ENCODE measurements around the gene IQSEC3.
A peak's percentile ranks its signal among the peaks of the same experiment; 100 is the strongest.

The IQSEC3 gene

DNA sequence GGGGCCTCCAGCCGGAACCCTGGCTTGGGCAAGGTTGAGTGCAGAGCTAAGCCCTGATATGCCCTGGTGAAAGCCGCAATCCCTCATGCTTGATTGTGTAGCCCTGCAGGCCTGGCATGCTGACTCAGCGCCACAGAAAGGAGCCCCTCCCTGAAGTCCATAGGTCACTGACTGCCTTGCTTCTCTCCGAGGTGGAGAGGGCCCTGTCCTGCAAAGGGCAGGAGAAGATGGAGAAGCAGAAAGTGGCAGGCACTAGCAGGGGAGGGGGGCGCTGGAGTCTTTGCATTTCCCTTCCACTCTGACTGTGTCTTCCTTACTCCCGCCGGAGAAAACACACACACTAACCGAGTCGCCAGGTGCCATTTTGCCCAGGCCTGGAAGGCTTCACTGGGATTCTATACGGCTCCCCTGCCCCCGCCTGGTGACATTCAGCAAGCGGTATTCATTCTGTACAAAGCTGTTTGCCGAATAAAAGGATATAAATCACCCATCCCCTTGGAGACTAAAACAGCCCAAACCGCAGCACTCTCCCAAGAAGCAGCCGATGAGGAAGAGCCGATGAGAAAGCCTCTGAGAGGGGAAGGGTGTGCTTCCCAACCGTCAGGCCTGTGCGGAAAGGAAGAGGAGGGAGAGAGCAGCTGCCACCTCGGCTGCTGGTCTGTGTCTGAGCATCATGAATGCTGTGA, 77.5 kb downstream of the IQSEC3 start:
- Histone ChIP-seq H3K4me2 (no peak overlapping the region), H3K4me1 (0 out of 2 replicates have a peak, but pooled peaks cover 7% of the 10 kb centered on the region), H3K27ac (no peak overlapping the region), H3K36me3 (no peaks in the 10 kb centered on the region), H3K27me3 (no peaks in the 10 kb centered on the region), H3K4me3 (no peak overlapping the region), H3K9me3 (no peaks in the 10 kb centered on the region), H3K9ac (no peak overlapping the region), H4K20me1 (no peaks in the 10 kb centered on the region)
- no peak for TF ChIP-seq Cebpa-rat (IDR thresholded peaks at IDR 0.05)

GRCh38 chr12:144650-145284, 78.2 kb downstream of the IQSEC3 start:
- TF ChIP-seq Cebpa-rat (IDR thresholded peaks at IDR 0.05), result no peak
- H3K4me1 ChIP-seq, result 0 out of 2 replicates have a peak, but pooled peaks cover under 1% of the 10 kb centered on the region
- no peaks in the 10 kb centered on the region for H4K20me1 ChIP-seq
- H3K9ac ChIP-seq, result no peak overlapping the region
- H3K27ac ChIP-seq, result no peak overlapping the region
- no peak overlapping the region for H3K4me2 ChIP-seq
- H3K4me3 ChIP-seq, result no peak overlapping the region
- H3K36me3 ChIP-seq, result no peaks in the 10 kb centered on the region
- H3K9me3 ChIP-seq, result no peaks in the 10 kb centered on the region
- H3K27me3 ChIP-seq, result no peaks in the 10 kb centered on the region

- Histone ChIP-seq H3K4me1 (no peaks in the 10 kb centered on the region), H4K20me1 (no peaks in the 10 kb centered on the region), H3K4me2 (no peak overlapping the region), H3K9me3 (no peaks in the 10 kb centered on the region), H3K27ac (no peak overlapping the region), H3K36me3 (no peaks in the 10 kb centered on the region), H3K4me3 (no peak overlapping the region), H3K27me3 (no peaks in the 10 kb centered on the region), H3K9ac (no peak overlapping the region)
- TF ChIP-seq Cebpa-rat (IDR thresholded peaks at IDR 0.05), result no peak
These were observed 78.9 kb downstream of the IQSEC3 start for GRCh38 chr12:145369-145960.

DNA sequence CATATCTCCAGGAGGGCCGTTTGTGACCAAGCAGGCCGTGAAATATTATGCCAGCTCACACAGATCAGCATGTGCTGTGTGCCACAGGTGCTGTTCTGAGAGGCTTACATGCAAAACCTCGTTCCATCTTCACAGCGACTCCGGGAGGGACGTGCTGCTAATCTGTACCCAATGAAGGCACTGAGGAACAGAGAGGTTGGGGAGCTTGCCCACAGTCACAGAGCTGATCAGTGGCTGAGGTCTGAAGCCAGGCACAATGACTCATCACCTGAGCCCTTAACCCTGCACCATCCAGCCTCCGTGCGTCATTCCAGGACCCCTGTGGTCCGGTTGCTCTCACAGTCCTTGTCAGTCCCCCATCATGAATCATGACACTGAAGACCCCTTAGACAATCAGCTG, 80.7 kb downstream of the IQSEC3 start:
- Histone ChIP-seq H3K4me2 (no peak overlapping the region), H3K4me3 (no peak overlapping the region), H3K27ac (no peak overlapping the region), H3K9me3 (no peaks in the 10 kb centered on the region), H3K36me3 (no peaks in the 10 kb centered on the region), H3K27me3 (no peaks in the 10 kb centered on the region), H3K4me1 (no peaks in the 10 kb centered on the region), H3K9ac (no peak overlapping the region), H4K20me1 (no peaks in the 10 kb centered on the region)
- TF ChIP-seq Cebpa-rat (IDR thresholded peaks at IDR 0.05), result no peak

DNA sequence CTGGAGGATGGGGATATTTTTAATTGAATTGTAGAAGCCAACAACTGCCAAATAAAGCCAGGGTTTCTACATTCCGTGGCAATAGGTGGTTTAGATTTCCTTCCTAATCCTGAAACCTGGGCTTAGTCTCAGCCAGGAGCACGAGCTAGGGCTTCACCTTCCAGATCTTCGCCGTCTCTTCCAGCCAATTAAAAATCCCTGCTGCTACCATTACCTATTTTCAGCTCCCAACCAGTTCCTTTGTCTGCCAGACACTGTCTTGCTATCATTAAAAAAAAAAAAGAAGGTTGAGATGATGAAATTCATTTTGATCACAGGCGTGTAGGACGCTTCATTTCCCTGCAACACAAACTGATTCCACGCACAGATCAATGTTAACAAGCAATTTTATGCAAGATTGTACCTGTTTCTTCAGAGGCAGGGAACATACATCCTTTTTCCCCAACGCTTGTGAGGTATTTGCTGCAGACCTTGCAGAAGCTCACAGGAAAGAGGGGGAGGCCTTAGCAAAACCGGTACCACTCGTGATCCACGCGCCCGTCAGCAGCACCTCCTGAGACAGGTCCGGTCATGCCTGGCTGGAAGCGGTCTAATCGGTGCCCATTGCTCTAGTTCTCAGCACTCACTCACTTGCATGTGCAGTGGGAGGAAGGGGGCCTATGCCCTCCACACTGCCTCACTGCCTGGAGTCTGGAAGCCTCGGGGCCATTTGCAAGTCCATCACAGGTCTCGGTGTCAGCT, 82.3 kb downstream of the IQSEC3 start:
- H3K27me3 ChIP-seq, result no peaks in the 10 kb centered on the region
- H3K4me2 ChIP-seq, result no peak overlapping the region
- no peak overlapping the region for H3K4me3 ChIP-seq
- no peak for TF ChIP-seq Cebpa-rat (IDR thresholded peaks at IDR 0.05)
- no peaks in the 10 kb centered on the region for H4K20me1 ChIP-seq
- H3K9me3 ChIP-seq, result no peaks in the 10 kb centered on the region
- H3K27ac ChIP-seq, result no peak overlapping the region
- H3K4me1 ChIP-seq, result peaks cover 14% of the 10 kb centered on the region
- no peak overlapping the region for H3K9ac ChIP-seq
- H3K36me3 ChIP-seq, result no peaks in the 10 kb centered on the region

DNA sequence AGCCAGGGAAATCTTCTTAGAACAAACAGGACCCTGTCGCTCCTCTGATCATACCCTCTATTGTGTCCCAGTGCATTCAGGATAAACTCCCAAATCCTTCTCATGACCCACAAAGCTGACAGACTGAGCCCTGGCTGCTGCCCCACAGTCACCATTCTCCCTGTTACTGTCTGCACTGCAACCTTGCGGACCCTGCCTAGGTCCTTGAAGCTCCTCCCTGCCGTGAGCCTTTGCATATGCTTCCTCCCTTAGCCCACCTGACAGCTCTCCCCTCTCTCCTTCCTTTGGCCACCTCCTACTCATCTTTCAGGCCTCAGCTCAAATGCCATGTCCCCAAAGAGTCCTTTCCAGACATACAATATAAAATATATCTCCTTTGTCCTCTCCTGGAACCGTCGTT, 85.0 kb downstream of the IQSEC3 start:
- no peaks in the 10 kb centered on the region for H4K20me1 ChIP-seq
- H3K4me2 ChIP-seq, result no peak overlapping the region
- no peaks in the 10 kb centered on the region for H3K9me3 ChIP-seq
- peaks cover 27% of the 10 kb centered on the region for H3K4me1 ChIP-seq
- no peak overlapping the region for H3K4me3 ChIP-seq
- TF ChIP-seq Cebpa-rat (IDR thresholded peaks at IDR 0.05), result no peak
- H3K36me3 ChIP-seq, result no peaks in the 10 kb centered on the region
- no peak overlapping the region for H3K9ac ChIP-seq
- no peak overlapping the region for H3K27ac ChIP-seq
- no peaks in the 10 kb centered on the region for H3K27me3 ChIP-seq

DNA sequence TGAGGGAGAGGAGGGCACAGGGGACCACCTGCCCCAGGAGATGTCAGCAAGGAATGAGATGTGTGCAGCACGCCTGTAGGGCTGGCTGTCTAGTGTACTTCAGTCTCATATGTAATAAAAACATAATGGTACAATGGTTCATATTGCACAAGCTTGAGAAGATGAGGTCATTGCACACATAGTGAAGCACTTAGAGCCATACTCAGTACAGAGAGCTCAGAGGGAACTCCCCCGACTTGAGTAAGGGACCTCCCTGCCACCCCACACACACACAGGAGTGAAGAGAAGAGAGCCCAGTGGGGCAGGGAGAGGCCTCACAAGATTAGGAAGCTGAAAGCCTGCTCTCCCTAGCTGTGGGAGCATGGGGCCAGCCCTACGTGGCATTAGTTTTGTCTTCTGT, 85.9 kb downstream of the IQSEC3 start:
- TF ChIP-seq Cebpa-rat (IDR thresholded peaks at IDR 0.05), result no peak
- Histone ChIP-seq H4K20me1 (no peaks in the 10 kb centered on the region), H3K4me1 (peaks cover 27% of the 10 kb centered on the region), H3K9me3 (no peaks in the 10 kb centered on the region), H3K27me3 (no peaks in the 10 kb centered on the region), H3K4me3 (no peak overlapping the region), H3K4me2 (no peak overlapping the region), H3K36me3 (no peaks in the 10 kb centered on the region), H3K9ac (no peak overlapping the region), H3K27ac (no peak overlapping the region)

- no peak for TF ChIP-seq Cebpa-rat (IDR thresholded peaks at IDR 0.05)
- peak overlapping the region; percentile 34; the same call in 1 of the 2 replicates for H3K4me2 ChIP-seq
- no peaks in the 10 kb centered on the region for H3K36me3 ChIP-seq
- no peak overlapping the region; the same call in 1 of the 2 replicates for H3K27ac ChIP-seq
- no peaks in the 10 kb centered on the region for H3K27me3 ChIP-seq
- no peak overlapping the region for H3K9ac ChIP-seq
- H3K9me3 ChIP-seq, result no peaks in the 10 kb centered on the region
- H3K4me1 ChIP-seq, result peaks cover 27% of the 10 kb centered on the region
- H3K4me3 ChIP-seq, result no peak overlapping the region
- H4K20me1 ChIP-seq, result no peaks in the 10 kb centered on the region
These were observed 86.6 kb downstream of the IQSEC3 start for GRCh38 chr12:153080-153746.

DNA sequence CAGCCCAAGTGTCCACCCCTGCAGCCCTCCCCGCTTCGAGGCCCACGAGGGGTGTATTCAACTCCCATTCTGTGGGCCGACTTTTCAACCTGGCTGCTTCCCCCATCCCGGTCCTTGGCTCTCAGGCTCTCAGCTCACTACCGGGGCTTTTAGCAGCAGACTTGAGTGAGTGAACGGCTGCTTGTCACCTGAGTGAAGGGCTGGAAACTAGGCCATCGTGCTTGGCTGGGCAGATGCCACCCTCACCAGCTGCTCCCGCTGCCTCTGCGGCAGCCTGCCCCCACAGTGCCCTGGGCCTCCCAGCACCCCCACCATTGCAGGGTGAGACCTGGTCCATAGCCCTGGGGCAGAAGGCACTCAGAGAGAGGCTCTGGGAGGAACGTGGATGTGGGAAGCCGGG, 87.5 kb downstream of the IQSEC3 start:
- no peaks in the 10 kb centered on the region for H3K36me3 ChIP-seq
- H3K4me1 ChIP-seq, result peaks cover 27% of the 10 kb centered on the region
- H3K9ac ChIP-seq, result no peak overlapping the region
- no peaks in the 10 kb centered on the region for H4K20me1 ChIP-seq
- no peaks in the 10 kb centered on the region for H3K9me3 ChIP-seq
- H3K4me3 ChIP-seq, result no peak overlapping the region
- TF ChIP-seq Cebpa-rat (IDR thresholded peaks at IDR 0.05), result no peak
- H3K27ac ChIP-seq, result no peak overlapping the region; the same call in 1 of the 2 replicates
- no peaks in the 10 kb centered on the region for H3K27me3 ChIP-seq
- H3K4me2 ChIP-seq, result peak overlapping the region; percentile 34; the same call in 1 of the 2 replicates

Measured in BLaER1 (cell line).